ENCODE data around the gene RNF14. TPM values are rescaled to one million over a fixed set of nuclear protein-coding genes. Genes with fewer than 3 reads are reported as not detected.
"Not testable (repeated sequence)": the region's sequence is repeated elsewhere in the genome, so short reads cannot be mapped to it uniquely, and the experiment has no call there.

Gene RNF14
- total RNA-seq: 10 to 100 TPM; 23.8 to 28.2 TPM

DNA sequence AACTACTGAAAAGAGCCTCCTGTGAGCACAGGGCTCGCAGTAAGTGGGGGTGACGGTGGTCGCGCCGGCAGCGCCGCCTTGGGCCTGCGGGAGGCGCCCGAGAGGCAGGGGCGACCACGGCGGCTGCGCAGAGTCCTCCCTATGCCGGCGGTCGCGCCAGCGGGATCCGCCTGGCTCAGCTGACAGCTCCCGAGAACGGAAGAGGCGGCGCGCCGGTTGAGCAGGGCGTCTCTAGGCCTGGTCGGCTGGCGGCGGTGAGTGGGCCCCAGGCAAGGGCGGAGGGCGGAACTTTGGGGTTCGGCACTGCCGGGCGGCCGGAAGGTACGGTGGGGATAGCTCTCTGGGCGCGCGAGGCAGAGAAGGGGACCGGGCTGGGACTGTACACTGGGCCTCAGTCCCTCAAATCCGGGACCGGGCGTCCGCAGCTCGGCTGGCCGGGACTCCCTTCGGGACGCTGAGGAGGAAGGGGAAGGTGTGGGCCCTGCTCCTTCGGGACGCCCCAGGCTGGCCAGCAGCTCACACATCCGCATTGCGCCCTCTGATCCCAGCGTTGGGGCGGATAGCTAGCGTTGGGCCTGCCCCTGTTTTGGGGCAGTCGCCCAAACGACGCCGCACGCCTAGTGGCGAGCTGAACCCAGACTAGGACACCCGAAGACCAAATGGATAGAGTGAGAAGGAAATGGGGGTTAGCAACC is at the start of gene RNF14:
RNF14 (plus strand) TSS at position 192 of the 695 bp plus-strand sequence. CDS start 4,484 bp downstream, outside the sequence.
- Mint-ChIP-seq H3K27ac (peak within 1 kb of the TSS; percentile 92), H3K36me3 (peaks cover 15% of the 10 kb centered on the region), H3K4me1 (peaks cover 28% of the 10 kb centered on the region), H3K27me3 (no peaks in the 10 kb centered on the region), H3K9me3 (ENCODE audit: low read depth) (no peaks in the 10 kb centered on the region), H3K4me3 (peak within 1 kb of the TSS; percentile 88)
- ATAC-seq (peak; percentile 97), DNase-seq (peak; percentile 97)
- CTCF ChIA-PET: interaction anchor here (0.8 to 6.5 kb wide), 42 partner anchors 9 to 405 kb away, joined by 3 to 95 read pairs (median 5); partner anchors contain the start of genes DELE1, FCHSD1, GNPDA1 and HDAC3

DNA sequence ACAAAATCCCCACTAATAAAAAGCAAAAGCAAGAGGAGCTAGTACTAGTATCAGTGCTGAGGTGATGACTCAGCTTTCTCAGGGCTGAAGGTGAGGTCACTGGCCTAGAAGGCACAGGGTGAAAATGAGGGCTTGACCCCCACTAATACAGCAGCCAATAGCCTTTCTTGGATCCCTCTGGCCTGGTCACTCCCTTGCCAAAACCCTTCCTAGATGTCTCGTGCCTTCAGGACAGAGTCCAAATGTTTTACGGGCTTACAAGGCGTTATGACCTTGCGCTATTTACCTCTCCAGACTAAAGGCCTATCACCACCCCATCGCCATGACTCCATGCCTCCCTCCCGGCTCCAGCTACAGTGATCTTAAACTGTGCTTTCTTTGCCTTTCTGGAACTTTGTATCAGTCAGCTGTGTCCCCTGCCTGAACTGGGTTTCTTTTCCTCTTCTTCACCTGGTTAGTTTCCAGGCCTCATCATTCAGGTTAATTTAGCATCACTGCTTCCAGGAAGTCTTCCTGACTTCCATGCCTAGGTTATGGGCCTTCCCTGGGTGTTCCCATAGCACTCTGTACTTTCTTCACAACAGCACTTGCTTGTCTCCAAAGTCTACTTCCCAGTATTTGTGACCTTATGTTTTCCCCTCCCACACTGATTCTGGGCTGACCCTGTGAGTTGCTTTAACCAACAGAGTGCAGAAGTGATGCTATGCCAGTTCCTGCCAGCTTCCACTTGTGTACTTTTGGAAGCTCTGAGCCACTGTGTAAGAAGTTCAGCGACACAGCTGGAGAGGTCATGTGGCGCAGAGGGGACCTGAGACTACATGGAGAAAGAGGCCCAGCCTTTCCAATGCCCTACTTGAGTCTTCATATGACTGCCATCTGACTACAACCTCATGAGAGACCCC is 49.4 kb upstream of the RNF14 start:
- Mint-ChIP-seq H3K4me3 (no peak overlapping the region), H3K9me3 (ENCODE audit: low read depth) (no peaks in the 10 kb centered on the region), H3K4me1 (peaks cover 15% of the 10 kb centered on the region), H3K27me3 (peaks cover 27% of the 10 kb centered on the region), H3K27ac (no peak overlapping the region), H3K36me3 (peaks cover 3% of the 10 kb centered on the region)
- CTCF ChIA-PET: interaction anchor here (1.0 to 5.9 kb wide), 3 partner anchors 41 to 255 kb away, joined by 3 to 45 read pairs (median 4); no protein-coding TSS in a partner anchor
- DNase-seq (no peak), ATAC-seq (no peak)

DNA sequence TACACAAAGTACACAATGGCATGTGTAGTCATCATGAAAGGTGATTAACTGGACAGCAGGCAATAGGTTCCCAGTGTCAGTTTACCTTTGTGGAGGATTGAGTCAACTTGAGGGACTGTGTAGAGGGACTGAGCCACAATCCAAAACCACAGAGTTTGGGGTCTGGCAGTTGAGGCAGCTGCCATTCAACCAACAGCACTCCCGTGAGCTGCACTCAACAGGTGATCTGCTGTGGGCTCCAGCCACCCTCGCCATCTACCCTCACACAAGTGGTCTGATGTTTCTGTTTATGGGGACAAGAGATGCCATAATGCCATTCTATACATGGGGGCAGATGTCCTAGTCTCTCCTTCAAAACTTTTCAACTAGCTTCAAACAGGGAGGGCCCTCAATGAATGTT is 48.1 kb upstream of the RNF14 start:
- H3K4me3 Mint-ChIP-seq: no peak overlapping the region

GRCh38 chr5:141922827-141923447 is 46.0 kb upstream of the RNF14 start:
- H3K4me1 Mint-ChIP-seq: peaks cover 23% of the 10 kb centered on the region
- peak overlapping the region; percentile 85 for H3K4me3 Mint-ChIP-seq
- not testable (repeated sequence) for ATAC-seq; DNase-seq; H3K27me3 Mint-ChIP-seq; H3K9me3 Mint-ChIP-seq (ENCODE audit: low read depth)
- H3K27ac Mint-ChIP-seq: peak overlapping the region; percentile 91
- CTCF ChIA-PET: interaction anchor here (0.5 to 5.9 kb wide), 12 partner anchors 35 to 434 kb away, joined by 3 to 45 read pairs (median 7); partner anchors contain the start of genes PCDH1, PCDH12, RELL2 and RNF14
- peaks cover 14% of the 10 kb centered on the region for H3K36me3 Mint-ChIP-seq

More for the DNA sequence above, 48.1 kb upstream of the RNF14 start:
- ATAC-seq (no peak), DNase-seq (no peak)
- Mint-ChIP-seq H3K27ac (no peak overlapping the region), H3K4me1 (peaks cover 19% of the 10 kb centered on the region), H3K27me3 (peaks cover 14% of the 10 kb centered on the region), H3K36me3 (peaks cover 9% of the 10 kb centered on the region), H3K9me3 (ENCODE audit: low read depth) (no peaks in the 10 kb centered on the region)
- CTCF ChIA-PET: interaction anchor here (3.8 to 5.9 kb wide), 2 partner anchors 40 to 229 kb away, joined by 28 to 45 read pairs; no protein-coding TSS in a partner anchor

- DNase-seq: peak; percentile 96
- Mint-ChIP-seq H3K27ac (peak within 1 kb of the TSS; percentile 91), H3K36me3 (peaks cover 16% of the 10 kb centered on the region), H3K4me3 (peak within 1 kb of the TSS; percentile 85), H3K27me3 (no peaks in the 10 kb centered on the region), H3K4me1 (peaks cover 26% of the 10 kb centered on the region), H3K9me3 (ENCODE audit: low read depth) (no peaks in the 10 kb centered on the region)
- peak; percentile 98 for ATAC-seq
- CTCF ChIA-PET: interaction anchor here (0.9 to 5.9 kb wide), 12 partner anchors 34 to 286 kb away, joined by 3 to 45 read pairs (median 8); partner anchors contain the start of genes PCDH1, PCDH12, RELL2 and RNF14
These were observed 45.2 kb upstream of the RNF14 start, which contains the start of gene DELE1 for GRCh38 chr5:141923448-141924313. Gene DELE1, plus strand, starts transcription at chr5:141923871. Its CDS starts 71 bp downstream, at chr5:141923942.

DNA sequence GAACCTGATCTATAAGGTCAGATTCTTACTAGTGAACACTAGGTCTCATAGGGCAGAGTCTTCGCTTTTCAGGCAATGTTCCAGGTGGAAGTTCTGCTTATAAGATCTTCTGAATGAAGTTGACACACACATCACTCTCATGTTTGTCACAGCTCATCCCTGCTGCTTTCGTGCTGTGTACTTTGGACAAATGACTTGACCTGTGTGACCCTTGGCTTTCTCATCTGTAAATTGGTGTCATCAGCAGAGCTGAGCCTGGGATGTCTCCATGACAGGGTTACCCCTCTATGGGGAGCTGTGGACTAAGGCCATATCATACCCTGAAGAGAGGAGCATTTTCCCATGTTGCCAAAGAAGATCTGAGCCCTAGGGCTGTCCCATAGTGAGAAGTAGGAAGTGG is 42.5 kb upstream of the RNF14 start:
- Mint-ChIP-seq H3K4me3 (no peak overlapping the region), H3K4me1 (peaks cover 23% of the 10 kb centered on the region), H3K36me3 (peaks cover 28% of the 10 kb centered on the region), H3K27me3 (no peaks in the 10 kb centered on the region), H3K27ac (no peak overlapping the region), H3K9me3 (ENCODE audit: low read depth) (no peaks in the 10 kb centered on the region)
- ATAC-seq (no peak), DNase-seq (no peak)
- CTCF ChIA-PET: interaction anchor here (0.8 to 0.9 kb wide), 2 partner anchors 34 to 234 kb away, joined by 3 to 4 read pairs; no protein-coding TSS in a partner anchor

DNA sequence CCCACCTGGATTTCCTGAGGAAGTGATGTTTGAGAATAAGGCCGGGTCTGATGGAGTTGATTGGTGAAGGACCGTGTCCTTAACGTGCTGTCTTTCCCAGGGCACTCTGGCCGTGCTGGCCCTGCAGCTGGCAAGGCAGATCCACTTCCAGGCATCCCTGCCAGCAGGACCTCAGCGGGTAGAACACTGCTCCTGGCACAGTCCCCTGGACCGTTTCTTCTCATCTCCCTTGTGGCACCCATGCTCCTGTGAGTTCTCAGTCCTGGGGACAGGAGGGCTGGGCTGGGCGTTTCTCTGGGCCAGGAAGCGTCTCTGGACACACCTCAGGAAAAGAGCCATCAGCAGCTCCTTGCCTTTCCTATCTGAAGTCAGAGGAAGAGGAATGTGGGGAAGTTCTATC is 40.9 kb upstream of the RNF14 start:
- Mint-ChIP-seq H3K36me3 (peaks cover 30% of the 10 kb centered on the region), H3K27ac (no peak overlapping the region), H3K9me3 (ENCODE audit: low read depth) (no peaks in the 10 kb centered on the region), H3K27me3 (no peaks in the 10 kb centered on the region), H3K4me1 (peaks cover 19% of the 10 kb centered on the region), H3K4me3 (no peak overlapping the region)
- ATAC-seq: no peak
- CTCF ChIA-PET: no interaction called here
- no peak for DNase-seq

DNA sequence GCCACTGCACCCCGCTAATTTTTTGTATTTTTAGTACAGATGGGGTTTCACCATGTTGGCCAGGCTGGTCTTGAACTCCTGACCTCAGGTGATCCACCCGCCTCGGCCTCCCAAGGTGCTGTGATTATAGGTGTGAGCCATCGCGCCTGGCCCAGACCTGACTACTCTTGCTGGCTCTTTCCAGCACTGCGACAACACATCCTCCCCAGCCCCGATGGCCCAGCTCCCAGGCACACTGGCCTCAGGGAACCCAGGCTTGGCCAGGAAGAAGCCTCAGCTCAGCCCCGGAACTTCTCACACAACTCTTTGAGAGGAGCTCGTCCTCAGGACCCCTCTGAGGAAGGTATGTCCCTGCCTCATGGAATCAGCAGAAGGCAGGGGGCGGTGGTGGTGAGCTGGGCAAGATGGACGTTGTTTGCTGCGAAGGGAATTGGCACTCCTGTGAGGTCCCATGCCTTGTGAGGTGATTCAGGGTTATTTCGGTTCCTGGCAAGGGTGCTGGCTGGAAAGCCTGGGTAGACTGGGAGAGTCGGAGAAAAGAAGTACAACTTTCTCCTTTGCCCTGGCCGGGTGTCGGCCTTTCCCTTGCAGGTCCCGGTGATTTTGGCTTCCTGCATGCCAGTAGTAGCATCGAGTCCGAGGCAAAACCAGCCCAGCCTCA is 39.4 kb upstream of the RNF14 start:
- CTCF ChIA-PET: interaction anchor here (0.6 kb wide), 1 partner anchor 22 kb away, joined by 5 read pairs; no protein-coding TSS in a partner anchor
- Mint-ChIP-seq H3K36me3 (peaks cover 26% of the 10 kb centered on the region), H3K4me3 (no peak overlapping the region), H3K9me3 (ENCODE audit: low read depth) (no peaks in the 10 kb centered on the region), H3K4me1 (peaks cover 11% of the 10 kb centered on the region), H3K27me3 (no peaks in the 10 kb centered on the region), H3K27ac (no peak overlapping the region)
- DNase-seq (no peak), ATAC-seq (no peak)

GRCh38 chr5:141931694-141932093 is 37.2 kb upstream of the RNF14 start:
- Mint-ChIP-seq H3K36me3 (peaks cover 26% of the 10 kb centered on the region), H3K9me3 (ENCODE audit: low read depth) (no peaks in the 10 kb centered on the region), H3K27me3 (no peaks in the 10 kb centered on the region), H3K4me3 (no peak overlapping the region), H3K4me1 (peaks cover 6% of the 10 kb centered on the region), H3K27ac (no peak overlapping the region)
- no peak for ATAC-seq
- no peak for DNase-seq
- CTCF ChIA-PET: interaction anchor here (0.9 to 1.0 kb wide), 2 partner anchors 8 to 29 kb away, joined by 3 read pairs; no protein-coding TSS in a partner anchor

DNA sequence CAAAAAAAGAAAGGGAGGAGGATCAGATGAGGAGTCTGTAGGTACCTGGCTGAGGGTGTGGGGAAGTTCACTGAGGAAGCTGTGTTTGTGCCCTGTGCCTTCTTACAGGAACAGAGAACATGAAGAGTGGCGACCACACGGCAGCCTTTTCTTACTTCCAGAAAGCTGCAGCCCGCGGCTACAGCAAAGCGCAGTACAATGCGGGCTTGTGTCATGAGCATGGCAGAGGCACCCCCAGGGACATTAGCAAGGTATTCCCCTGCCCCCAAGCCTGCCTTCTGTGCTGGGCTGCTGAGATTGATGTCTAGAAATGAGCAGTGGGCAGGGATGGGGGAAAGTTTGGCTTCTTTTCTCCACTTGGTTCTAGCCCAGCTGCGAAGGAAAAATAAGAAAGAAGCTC is 35.8 kb upstream of the RNF14 start:
- H3K4me3 Mint-ChIP-seq: no peak overlapping the region
- DNase-seq (no peak), ATAC-seq (no peak)
- peaks cover 22% of the 10 kb centered on the region for H3K36me3 Mint-ChIP-seq
- CTCF ChIA-PET: interaction anchor here (1.2 kb wide), 1 partner anchor 231 kb away, joined by 3 read pairs; no protein-coding TSS in a partner anchor
- H3K4me1 Mint-ChIP-seq: peaks cover under 1% of the 10 kb centered on the region
- H3K27me3 Mint-ChIP-seq: no peaks in the 10 kb centered on the region
- no peak overlapping the region for H3K27ac Mint-ChIP-seq
- no peaks in the 10 kb centered on the region for H3K9me3 Mint-ChIP-seq (ENCODE audit: low read depth)

- CTCF ChIA-PET: interaction anchor here (0.6 to 1.0 kb wide), 2 partner anchors 26 to 41 kb away, joined by 3 to 6 read pairs; no protein-coding TSS in a partner anchor
- H3K4me1 Mint-ChIP-seq: no peaks in the 10 kb centered on the region
- no peak overlapping the region for H3K27ac Mint-ChIP-seq
- H3K36me3 Mint-ChIP-seq: peaks cover 21% of the 10 kb centered on the region
- H3K27me3 Mint-ChIP-seq: no peaks in the 10 kb centered on the region
- ATAC-seq (no peak), DNase-seq (no peak)
- H3K9me3 Mint-ChIP-seq (ENCODE audit: low read depth): no peaks in the 10 kb centered on the region
- H3K4me3 Mint-ChIP-seq: no peak overlapping the region
These were observed 34.6 kb upstream of the RNF14 start for GRCh38 chr5:141934099-141934844.
